HL-60 (cell line): ENCODE data around the gene PCSK4.
"Not testable (repeated sequence)": the region's sequence is repeated elsewhere in the genome, so short reads cannot be mapped to it uniquely, and the experiment has no call there.

Experiments used
- DNase-seq, 2 experiments: peaks; one replicate each; pipeline ENCODE4 v3.0.0-alpha.2; 2010 to 2020; ENCODE audit warnings: low read depth in 1 of 2, low spot score in 1 of 2
- H3K27ac ChIP-seq: fragments of 250-450 bp; sonication (Bioruptor Pico); replicated peaks from 2 replicates; pipeline ENCODE4 v1.5.1; 2020; ENCODE audit warnings: mild to moderate bottlenecking, moderate library complexity
- H3K27me3 ChIP-seq: fragments of 250-450 bp; sonication (Bioruptor Pico); 2 replicates; pipeline ENCODE4 v1.5.1; 2021; ENCODE audit warnings: mild to moderate bottlenecking, moderate library complexity; ENCODE audit not compliant: insufficient read depth, poor library complexity, severe bottlenecking
- H3K4me3 ChIP-seq: replicated peaks from 2 replicates; pipeline ENCODE4 v1.5.1; 2011; ENCODE audit warnings: mild to moderate bottlenecking, control low read depth, low read length; ENCODE audit not compliant: insufficient read depth
- GABPA ChIP-seq: IDR thresholded peaks from 2 replicates; pipeline ENCODE4 v1.6.1; 2012; ENCODE audit warnings: low read depth
- POLR2AphosphoS5 ChIP-seq: IDR thresholded peaks from 2 replicates; pipeline ENCODE4 v1.6.1; 2012; ENCODE audit warnings: low read depth
- REST ChIP-seq: IDR thresholded peaks from 2 replicates; pipeline ENCODE4 v1.6.1; 2012; ENCODE audit warnings: low read depth; ENCODE audit not compliant: insufficient replicate concordance
- SPI1 ChIP-seq: IDR thresholded peaks from 2 replicates; pipeline ENCODE4 v1.6.1; 2012; ENCODE audit warnings: low read depth, mild to moderate bottlenecking, borderline replicate concordance
- TF ChIP-seq, protein P1 (sequence below): IDR thresholded peaks from one replicate; pipeline ENCODE4 v1.5.1; 2011; ENCODE audit warnings: low read length, control low read depth, inconsistent platforms; ENCODE audit not compliant: insufficient read depth

PCSK4 gene

DNA sequence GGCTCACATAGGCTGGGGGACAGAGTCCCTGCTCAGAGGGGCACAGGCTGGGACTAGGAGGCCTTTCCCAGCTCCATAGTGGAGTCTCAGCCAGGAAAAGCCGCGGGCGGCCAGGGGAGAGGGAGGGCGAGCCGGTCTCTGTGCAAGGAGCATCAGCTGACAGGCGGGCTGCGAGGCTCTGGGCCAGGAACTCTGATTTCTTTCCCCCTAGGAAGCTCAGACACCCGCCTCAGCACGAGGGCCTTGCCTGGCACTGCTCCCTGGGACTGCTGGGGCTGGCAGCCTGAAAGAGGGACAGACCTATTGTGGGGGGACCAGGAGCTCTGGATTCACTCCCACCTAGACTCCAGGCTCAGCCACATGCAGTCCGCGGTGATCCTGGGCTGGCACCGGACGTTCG, 31.5 kb upstream of the PCSK4 start:
- DNase-seq = no peak
- Histone ChIP-seq H3K27me3 (peaks cover 22% of the 10 kb centered on the region), H3K4me3 (no peak overlapping the region), H3K27ac (no peak overlapping the region)
- TF ChIP-seq POLR2AphosphoS5 (no peak), SPI1 (no peak), REST (no peak), GABPA (no peak)
- TF ChIP-seq, protein P1, sequence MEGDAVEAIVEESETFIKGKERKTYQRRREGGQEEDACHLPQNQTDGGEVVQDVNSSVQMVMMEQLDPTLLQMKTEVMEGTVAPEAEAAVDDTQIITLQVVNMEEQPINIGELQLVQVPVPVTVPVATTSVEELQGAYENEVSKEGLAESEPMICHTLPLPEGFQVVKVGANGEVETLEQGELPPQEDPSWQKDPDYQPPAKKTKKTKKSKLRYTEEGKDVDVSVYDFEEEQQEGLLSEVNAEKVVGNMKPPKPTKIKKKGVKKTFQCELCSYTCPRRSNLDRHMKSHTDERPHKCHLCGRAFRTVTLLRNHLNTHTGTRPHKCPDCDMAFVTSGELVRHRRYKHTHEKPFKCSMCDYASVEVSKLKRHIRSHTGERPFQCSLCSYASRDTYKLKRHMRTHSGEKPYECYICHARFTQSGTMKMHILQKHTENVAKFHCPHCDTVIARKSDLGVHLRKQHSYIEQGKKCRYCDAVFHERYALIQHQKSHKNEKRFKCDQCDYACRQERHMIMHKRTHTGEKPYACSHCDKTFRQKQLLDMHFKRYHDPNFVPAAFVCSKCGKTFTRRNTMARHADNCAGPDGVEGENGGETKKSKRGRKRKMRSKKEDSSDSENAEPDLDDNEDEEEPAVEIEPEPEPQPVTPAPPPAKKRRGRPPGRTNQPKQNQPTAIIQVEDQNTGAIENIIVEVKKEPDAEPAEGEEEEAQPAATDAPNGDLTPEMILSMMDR = no peak

- TF ChIP-seq POLR2AphosphoS5 (no peak), REST (no peak), GABPA (no peak), SPI1 (no peak)
- TF ChIP-seq, protein P1 = no peak
- H3K4me3 ChIP-seq = no peak overlapping the region
- no peak for DNase-seq
- H3K27me3 ChIP-seq = peaks cover 22% of the 10 kb centered on the region
- no peak overlapping the region for H3K27ac ChIP-seq
Observed at GRCh38 chr19:1520203-1520780, 30.1 kb upstream of the PCSK4 start.

DNA sequence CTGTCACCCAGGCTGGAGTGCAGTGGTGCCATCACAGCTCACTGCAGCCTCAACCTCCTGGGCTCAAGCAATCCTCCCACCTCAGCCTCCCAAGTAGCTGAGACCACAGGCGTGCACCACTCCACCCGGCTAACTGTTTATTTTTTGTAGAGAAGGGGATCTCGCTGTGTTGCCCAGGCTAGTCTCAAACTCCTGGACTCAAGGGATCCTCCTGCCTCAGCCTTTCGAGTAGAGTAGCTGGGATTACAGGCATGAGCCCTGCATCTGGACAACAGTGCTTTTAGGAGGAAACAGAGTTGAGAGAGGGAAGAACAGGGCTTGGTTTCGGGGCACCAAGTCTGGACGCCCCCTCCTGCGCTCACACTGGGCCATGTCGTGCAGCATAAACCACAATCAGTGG, 29.7 kb upstream of the PCSK4 start:
- not testable (repeated sequence) for DNase-seq, H3K27ac ChIP-seq, H3K4me3 ChIP-seq
- peaks cover 18% of the 10 kb centered on the region for H3K27me3 ChIP-seq

- peaks cover 11% of the 10 kb centered on the region for H3K27me3 ChIP-seq
- no peak overlapping the region for H3K27ac ChIP-seq
- TF ChIP-seq POLR2AphosphoS5 (no peak), REST (no peak), GABPA (no peak), SPI1 (no peak)
- TF ChIP-seq, protein P1 = no peak
- DNase-seq = no peak
- no peak overlapping the region for H3K4me3 ChIP-seq
Observed at GRCh38 chr19:1518471-1518870, 28.3 kb upstream of the PCSK4 start.
